Stimulated activated naive B cell treated with anti-CD40 and anti-IgM and Interleukin-4, amounts not matched to agents 10 μg/mL and 1 μg/mL and 100 μg/mL, for 72 hours (primary cell): ENCODE results near the gene PADI4.
A peak's percentile ranks its signal among the peaks of the same experiment; 100 is the strongest.
"Not testable (repeated sequence)": the region's sequence is repeated elsewhere in the genome, so short reads cannot be mapped to it uniquely, and the experiment has no call there.

ENCODE experiments used
- ATAC-seq, 2 donors: fragments of 150-1000 bp; cut with Tn5 transposase; replicated peaks; 2 replicates each; pipeline ENCODE4 v1.10.0; 2021; ENCODE audit warnings: moderate library complexity in 1 of 2
- DNase-seq: peaks from one replicate; pipeline ENCODE4 v3.0.0; 2021
- H3K27ac Mint-ChIP-seq: one replicate; pipeline ENCODE4 v1.8.0; 2022; ENCODE audit warnings: mild to moderate bottlenecking, mixed read lengths
- H3K27me3 Mint-ChIP-seq, 2 donors: one replicate each; pipeline ENCODE4 v1.8.0; 2022; ENCODE audit warnings: mixed read lengths in 2 of 2
- H3K36me3 Mint-ChIP-seq, 2 donors: one replicate each; pipeline ENCODE4 v1.8.0; 2022; ENCODE audit warnings: mixed read lengths in 2 of 2, mild to moderate bottlenecking in 1 of 2
- H3K4me1 Mint-ChIP-seq, 2 donors: one replicate each; pipeline ENCODE4 v1.8.0; 2022; ENCODE audit warnings: mixed read lengths in 2 of 2, mild to moderate bottlenecking in 1 of 2
- H3K4me3 Mint-ChIP-seq, 2 donors: one replicate each; pipeline ENCODE4 v1.8.0; 2022; ENCODE audit warnings: mild to moderate bottlenecking in 2 of 2, mixed read lengths in 2 of 2, moderate library complexity in 1 of 2
- H3K9me3 Mint-ChIP-seq, 2 donors: one replicate each; pipeline ENCODE4 v1.8.0; 2022; ENCODE audit warnings: mixed read lengths in 2 of 2, mild to moderate bottlenecking in 1 of 2

Gene PADI4

GRCh38 chr1:17393230-17393629 is 85.2 kb downstream of the PADI4 start:
- no peak for DNase-seq
- Mint-ChIP-seq H3K9me3 (no peaks in the 10 kb centered on the region), H3K27ac (no peak overlapping the region), H3K4me1 (peaks cover 3 to 7% of the 10 kb centered on the region in 2 donors), H3K27me3 (peaks cover 4 to 6% of the 10 kb centered on the region in 2 donors), H3K36me3 (no peaks in the 10 kb centered on the region), H3K4me3 (no peak overlapping the region)
- ATAC-seq, result no peak

- Mint-ChIP-seq H3K27ac (no peak overlapping the region), H3K36me3 (no peaks in the 10 kb centered on the region)
Observed at GRCh38 chr1:17397910-17398695, 90.1 kb downstream of the PADI4 start.

GRCh38 chr1:17400725-17401341 is 92.8 kb downstream of the PADI4 start:
- Mint-ChIP-seq H3K27ac (no peak overlapping the region), H3K9me3 (no peaks in the 10 kb centered on the region), H3K4me3 (no peak overlapping the region), H3K36me3 (no peaks in the 10 kb centered on the region), H3K4me1 (no peaks in the 10 kb centered on the region), H3K27me3 (no peaks in the 10 kb centered on the region)
- ATAC-seq, result no peak
- no peak for DNase-seq

More at GRCh38 chr1:17397910-17398695, 90.1 kb downstream of the PADI4 start:
- no peak for ATAC-seq
- H3K4me3 Mint-ChIP-seq, result no peak overlapping the region
- H3K9me3 Mint-ChIP-seq, result no peaks in the 10 kb centered on the region
- H3K27me3 Mint-ChIP-seq, result no peaks in the 10 kb centered on the region
- no peak for DNase-seq
- H3K4me1 Mint-ChIP-seq, result peaks cover under 1% of the 10 kb centered on the region in 2 donors

GRCh38 chr1:17401841-17402240 is 93.8 kb downstream of the PADI4 start:
- DNase-seq (no peak), ATAC-seq (no peak)
- no peak overlapping the region for H3K27ac Mint-ChIP-seq
- no peaks in the 10 kb centered on the region for H3K27me3 Mint-ChIP-seq
- H3K4me1 Mint-ChIP-seq, result peaks cover 0 to 3% of the 10 kb centered on the region in 2 donors
- H3K36me3 Mint-ChIP-seq, result peaks cover 2 to 3% of the 10 kb centered on the region in 2 donors
- no peak overlapping the region for H3K4me3 Mint-ChIP-seq
- no peaks in the 10 kb centered on the region for H3K9me3 Mint-ChIP-seq

- Mint-ChIP-seq H3K4me1 (peaks cover 0 to 5% of the 10 kb centered on the region in 2 donors), H3K4me3 (no peak overlapping the region), H3K9me3 (no peaks in the 10 kb centered on the region), H3K36me3 (peaks cover 8% of the 10 kb centered on the region in 2 donors), H3K27me3 (no peaks in the 10 kb centered on the region), H3K27ac (no peak overlapping the region)
- DNase-seq (no peak), ATAC-seq (no peak)
Observed at GRCh38 chr1:17403081-17403480, 95.1 kb downstream of the PADI4 start.

GRCh38 chr1:17404034-17404684 is 96.2 kb downstream of the PADI4 start:
- H3K27ac Mint-ChIP-seq, result peak overlapping the region; percentile 62
- H3K27me3 Mint-ChIP-seq, result no peaks in the 10 kb centered on the region
- peaks cover 0 to 5% of the 10 kb centered on the region in 2 donors for H3K4me1 Mint-ChIP-seq
- no peak overlapping the region for H3K4me3 Mint-ChIP-seq
- peaks cover 18 to 19% of the 10 kb centered on the region in 2 donors for H3K36me3 Mint-ChIP-seq
- ATAC-seq (no peak), DNase-seq (no peak)
- no peaks in the 10 kb centered on the region for H3K9me3 Mint-ChIP-seq

- H3K9me3 Mint-ChIP-seq, result no peaks in the 10 kb centered on the region
- no peak for DNase-seq
- no peak for ATAC-seq
- no peaks in the 10 kb centered on the region for H3K27me3 Mint-ChIP-seq
- peaks cover 22 to 25% of the 10 kb centered on the region in 2 donors for H3K36me3 Mint-ChIP-seq
- peaks cover 2 to 5% of the 10 kb centered on the region in 2 donors for H3K4me1 Mint-ChIP-seq
- H3K27ac Mint-ChIP-seq, result peak overlapping the region; percentile 69
- no peak overlapping the region for H3K4me3 Mint-ChIP-seq
Observed at GRCh38 chr1:17404820-17405219, 96.8 kb downstream of the PADI4 start.

- ATAC-seq (peak; percentile 94), DNase-seq (peak; percentile 46)
- Mint-ChIP-seq H3K27ac (peak overlapping the region; percentile 39), H3K9me3 (no peaks in the 10 kb centered on the region), H3K27me3 (no peaks in the 10 kb centered on the region), H3K36me3 (peaks cover 29 to 36% of the 10 kb centered on the region in 2 donors), H3K4me3 (no peak overlapping the region), H3K4me1 (peaks cover 2 to 5% of the 10 kb centered on the region in 2 donors)
Observed at GRCh38 chr1:17405898-17406759, 98.1 kb downstream of the PADI4 start.

- not testable (repeated sequence) for H3K4me3 Mint-ChIP-seq, H3K4me1 Mint-ChIP-seq, ATAC-seq, DNase-seq, H3K27me3 Mint-ChIP-seq, H3K9me3 Mint-ChIP-seq
- H3K27ac Mint-ChIP-seq, result peak overlapping the region; percentile 2
- peaks cover 33 to 41% of the 10 kb centered on the region in 2 donors for H3K36me3 Mint-ChIP-seq
Observed at GRCh38 chr1:17406760-17407475, 98.9 kb downstream of the PADI4 start.

- H3K4me1 Mint-ChIP-seq, H3K4me3 Mint-ChIP-seq: not testable (repeated sequence)
- peaks cover 41 to 51% of the 10 kb centered on the region in 2 donors for H3K36me3 Mint-ChIP-seq
Observed at GRCh38 chr1:17407786-17408514, 100.0 kb downstream of the PADI4 start.

GRCh38 chr1:17409391-17409811 is 101.4 kb downstream of the PADI4 start:
- ATAC-seq, result no peak
- H3K9me3 Mint-ChIP-seq, result no peaks in the 10 kb centered on the region
- no peak for DNase-seq
- H3K4me3 Mint-ChIP-seq, result peak overlapping the region in 1 of 2 donors; percentile 26
- H3K27ac Mint-ChIP-seq, result peak overlapping the region; percentile 86
- no peaks in the 10 kb centered on the region for H3K27me3 Mint-ChIP-seq
- peaks cover 47 to 60% of the 10 kb centered on the region in 2 donors for H3K36me3 Mint-ChIP-seq
- peaks cover 2 to 5% of the 10 kb centered on the region in 2 donors for H3K4me1 Mint-ChIP-seq

More at GRCh38 chr1:17407786-17408514, 100.0 kb downstream of the PADI4 start:
- not testable (repeated sequence) for ATAC-seq, DNase-seq, H3K9me3 Mint-ChIP-seq, H3K27me3 Mint-ChIP-seq
- H3K27ac Mint-ChIP-seq, result peak overlapping the region; percentile 6

GRCh38 chr1:17412093-17412870 is 104.3 kb downstream of the PADI4 start:
- Mint-ChIP-seq H3K4me1 (peaks cover 0 to 4% of the 10 kb centered on the region in 2 donors), H3K27ac (peak overlapping the region; percentile 51), H3K36me3 (peaks cover 55 to 70% of the 10 kb centered on the region in 2 donors), H3K9me3 (no peaks in the 10 kb centered on the region), H3K4me3 (no peak overlapping the region), H3K27me3 (no peaks in the 10 kb centered on the region)
- ATAC-seq (no peak), DNase-seq (no peak)
